HG02884 (cell line): ENCODE measurements around the gene MAP3K14.

Experiments
- ATAC-seq: cut with Tn5 transposase; IDR thresholded peaks from one replicate; pipeline ENCODE4 v1.9.1; 2021; ENCODE audit warnings: mild to moderate bottlenecking, moderate library complexity; ENCODE audit not compliant: unreplicated experiment

MAP3K14 gene

DNA sequence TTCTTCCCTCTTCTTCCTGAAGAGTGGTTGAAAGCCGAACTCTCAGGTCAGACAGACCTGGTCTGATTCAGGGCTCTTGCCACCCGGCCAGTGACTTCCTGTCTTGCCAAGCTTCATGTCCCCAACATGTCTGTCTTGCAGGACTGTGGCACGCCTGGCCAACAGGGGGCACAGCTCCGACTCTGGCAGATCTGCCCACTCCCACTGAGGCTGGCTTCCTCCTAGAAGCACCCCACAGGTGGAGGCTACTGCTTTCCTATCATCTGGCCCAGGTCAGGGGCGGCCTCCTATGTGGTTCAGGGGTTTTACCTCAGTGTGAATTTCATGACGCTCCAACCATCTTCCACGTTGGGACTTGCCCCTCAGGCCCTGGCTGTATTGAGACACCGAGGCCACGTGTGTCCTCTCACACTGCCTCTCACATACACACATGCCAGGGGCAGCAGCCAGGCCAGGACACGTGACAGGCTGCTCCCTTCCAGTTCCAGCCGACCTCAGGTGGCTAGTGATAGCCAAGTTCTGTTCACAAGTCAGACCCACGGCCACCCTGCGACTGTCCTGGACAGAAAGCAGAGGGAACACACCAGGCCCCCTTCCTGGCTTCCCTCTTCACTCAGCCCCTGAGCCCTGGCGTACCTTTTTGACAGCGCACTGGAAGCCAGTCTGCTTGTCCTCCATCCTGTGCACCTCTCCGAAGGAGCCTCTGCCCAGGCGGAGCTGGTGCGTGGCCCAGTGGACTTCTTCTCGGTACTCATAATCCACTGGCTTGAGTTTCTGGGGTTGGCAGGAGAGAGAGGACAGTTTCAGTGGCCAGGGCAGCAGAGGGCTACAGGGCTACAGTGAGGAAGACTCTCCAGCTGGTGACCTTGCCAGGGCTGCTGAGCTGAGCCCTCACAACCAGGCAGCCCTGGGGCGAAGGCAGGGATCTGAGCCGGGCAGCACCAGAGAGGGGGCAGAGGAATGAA is 32.4 kb downstream of the MAP3K14 start:
- no peak for ATAC-seq

GRCh38 chr17:45283711-45284110 is 33.1 kb downstream of the MAP3K14 start:
- ATAC-seq: no peak

- ATAC-seq: no peak
Observed at GRCh38 chr17:45282683-45283644, 33.9 kb downstream of the MAP3K14 start.

DNA sequence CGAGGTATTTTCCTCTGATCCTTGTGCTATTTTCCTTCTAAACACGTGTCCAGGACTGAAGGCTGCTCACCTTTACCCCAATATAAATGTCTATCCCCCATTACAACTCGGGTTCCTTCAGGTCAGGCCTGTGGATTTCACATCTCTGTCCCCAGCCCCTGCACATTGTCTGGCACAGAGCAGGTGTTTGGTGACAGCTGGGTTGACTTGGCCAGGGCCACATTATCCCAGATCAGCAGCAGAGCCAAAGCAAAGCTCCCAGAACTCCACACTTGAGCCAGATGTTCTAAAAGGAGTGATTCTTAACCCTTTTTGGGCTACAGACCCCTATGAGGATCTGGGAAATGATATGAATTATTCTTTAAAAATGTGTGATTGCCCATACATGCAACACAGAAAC is 36.9 kb downstream of the MAP3K14 start:
- no peak for ATAC-seq

- no peak for ATAC-seq
Observed at GRCh38 chr17:45277992-45278391, 38.8 kb downstream of the MAP3K14 start.

GRCh38 chr17:45277216-45277849 is 39.5 kb downstream of the MAP3K14 start:
- no peak for ATAC-seq

DNA sequence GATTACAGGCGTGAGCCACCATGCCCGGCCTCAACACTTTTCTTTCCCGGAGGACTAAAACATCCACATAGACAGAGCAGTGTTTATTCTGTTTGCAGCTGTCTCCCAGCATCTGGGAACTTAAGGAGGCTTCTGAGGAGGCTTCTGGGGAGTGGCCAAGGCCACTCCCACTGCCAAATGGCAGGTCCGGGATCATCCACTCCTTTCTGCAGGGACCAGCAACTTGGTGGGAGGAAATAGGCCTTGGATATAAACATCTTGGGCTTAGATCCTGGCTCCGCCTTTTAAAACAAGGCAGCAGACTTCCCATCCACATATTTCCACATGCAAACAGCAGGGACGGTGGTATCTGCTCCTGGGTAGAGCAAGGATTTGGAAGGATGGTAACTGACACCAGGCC is 40.8 kb downstream of the MAP3K14 start:
- no peak for ATAC-seq

DNA sequence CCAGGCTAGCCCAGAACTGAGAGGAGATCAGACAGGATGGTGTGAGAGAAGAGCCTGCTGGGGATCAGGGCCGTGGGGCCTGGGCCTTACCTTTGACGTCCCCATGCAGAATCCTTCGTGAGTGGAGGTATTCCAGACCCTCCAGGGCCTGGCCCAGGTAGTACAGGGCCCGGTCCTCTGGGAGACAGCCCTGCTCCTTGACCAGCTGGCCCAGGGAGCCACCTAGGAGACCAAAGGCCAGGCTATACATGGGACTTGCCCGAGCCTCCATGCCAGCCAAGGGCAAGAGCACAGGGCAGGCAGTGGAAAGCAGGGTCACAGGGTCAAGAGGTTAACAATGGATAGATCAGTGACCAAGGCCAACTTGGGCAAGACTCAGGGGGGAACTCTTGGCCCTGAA is 42.8 kb downstream of the MAP3K14 start:
- ATAC-seq: no peak

DNA sequence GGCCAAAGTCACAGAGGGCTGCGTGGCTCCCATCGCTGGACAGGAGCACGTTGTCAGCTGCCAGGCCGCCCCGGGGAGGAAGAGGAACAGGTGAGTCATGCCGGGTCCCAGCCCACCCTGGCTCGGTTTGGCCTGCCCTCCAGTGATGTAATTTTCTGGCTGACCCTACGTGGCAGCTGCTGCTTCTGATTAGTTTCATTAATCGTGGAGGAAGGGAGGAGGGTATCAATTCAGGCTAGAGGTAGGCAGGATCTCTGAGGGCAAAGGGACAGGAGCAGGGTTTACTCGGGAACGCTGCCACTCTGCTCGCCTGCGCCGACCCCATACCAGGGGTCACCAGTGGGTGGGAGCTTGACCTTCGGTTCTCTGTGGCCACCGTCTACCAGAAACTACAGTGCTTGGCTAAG is 43.3 kb downstream of the MAP3K14 start:
- ATAC-seq: no peak

- ATAC-seq: no peak
Observed at GRCh38 chr17:45271603-45272002, 45.2 kb downstream of the MAP3K14 start.

GRCh38 chr17:45270828-45271418 is 45.9 kb downstream of the MAP3K14 start:
- no peak for ATAC-seq

GRCh38 chr17:45269912-45270311 is 46.9 kb downstream of the MAP3K14 start:
- no peak for ATAC-seq

- ATAC-seq: no peak
Observed at GRCh38 chr17:45267436-45268055, 49.3 kb downstream of the MAP3K14 start.

- ATAC-seq: no peak
Observed at GRCh38 chr17:45266372-45266926, 50.4 kb downstream of the MAP3K14 start.

DNA sequence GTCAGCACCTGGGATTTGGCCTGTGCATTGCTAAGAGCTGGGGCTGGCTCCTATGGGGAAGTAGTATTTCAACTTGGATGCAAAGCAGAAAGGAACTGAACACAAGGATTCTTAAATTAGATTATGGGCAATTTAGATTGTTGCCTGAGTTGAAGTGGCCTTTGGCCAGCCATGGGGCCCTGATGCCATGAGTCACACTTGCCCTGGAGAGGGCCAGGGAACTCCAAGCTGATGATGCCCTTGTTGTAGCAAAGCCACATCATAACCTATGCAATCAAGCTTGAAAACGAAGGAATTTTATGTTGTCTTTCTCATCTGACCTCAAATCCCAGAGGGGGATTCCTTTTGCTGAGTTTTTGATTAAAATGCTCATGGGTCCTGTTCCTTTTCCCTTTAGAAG is 51.0 kb downstream of the MAP3K14 start:
- ATAC-seq: no peak

DNA sequence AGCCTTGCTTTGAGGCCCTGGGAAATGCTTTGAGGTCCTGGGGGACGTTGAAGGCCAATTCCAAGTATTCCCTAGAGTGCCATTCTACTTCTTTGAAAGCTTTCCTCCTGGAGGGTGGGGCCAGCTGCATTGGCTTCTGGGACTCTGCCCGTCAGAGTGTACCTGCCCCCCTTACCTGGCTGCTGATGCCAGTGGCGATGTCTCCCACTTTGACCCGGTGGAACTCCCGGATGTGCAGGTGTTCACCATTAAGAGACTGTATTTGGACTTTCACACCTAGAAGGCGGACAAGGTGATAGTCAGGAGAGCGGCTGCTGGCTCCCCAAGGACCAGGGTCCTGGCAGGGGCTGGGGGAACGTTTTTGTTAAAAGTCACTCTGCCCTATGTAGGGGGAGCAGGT is 51.8 kb downstream of the MAP3K14 start:
- no peak for ATAC-seq

- ATAC-seq: no peak
Observed at GRCh38 chr17:45264430-45264829, 52.4 kb downstream of the MAP3K14 start.

- no peak for ATAC-seq
Observed at GRCh38 chr17:45263477-45263860, 53.4 kb downstream of the MAP3K14 start.

- no peak for ATAC-seq
Observed at GRCh38 chr17:45262516-45263476, 54.0 kb downstream of the MAP3K14 start.
